Measurements from ENCODE around the gene SMG6. TPM values are rescaled to one million over a fixed set of nuclear protein-coding genes. Genes with fewer than 3 reads are reported as not detected.

The SMG6 gene
- polyA plus RNA-seq, 1 of the 3 experiments (the other 2 are of a cell fraction) = 15.7 TPM

GRCh38 chr17:2299136-2299535, 4.4 kb downstream of the SMG6 start:
- Histone ChIP-seq H3K36me3 (replicated peaks in 1 of 2; ENCODE audit: control insufficient read depth in 1 of 2, insufficient read depth in 2 of 2, low read length in 1 of 2) (peaks cover 48 to 49% of the 10 kb centered on the region in 2 experiments), H3K4me1 (ENCODE audit: control insufficient read depth in 1 of 2, insufficient read depth in 2 of 2, low read depth in 1 of 2, low read length in 1 of 2) (peaks cover 5 to 6% of the 10 kb centered on the region in 2 experiments; a peak in 1 of 4 replicates), H3F3A (replicated peaks; ENCODE audit: insufficient read depth) (no peaks in the 10 kb centered on the region), H3K9ac (no peak overlapping the region), H3K9me2 (no peaks in the 10 kb centered on the region), H3K4me3 (ENCODE audit: low read depth in 2 of 2, low read length in 1 of 2) (no peak overlapping the region), H2AFZ (ENCODE audit: low read depth) (no peak overlapping the region), H3K27me3 (ENCODE audit: insufficient read depth) (no peaks in the 10 kb centered on the region), H3K79me2 (ENCODE audit: insufficient read depth) (peaks cover 93% of the 10 kb centered on the region), H3K27ac (ENCODE audit: low read depth in 2 of 2, low read length in 1 of 2) (no peak overlapping the region), H3K4me2 (no peak overlapping the region), H3K9me3 (no peaks in the 10 kb centered on the region), H4K20me1 (ENCODE audit: insufficient read depth) (peaks cover 47% of the 10 kb centered on the region)
- WGBS (ENCODE audit: low lambda C conversion rate) = 99% methylated on average over 10 of the region's 12 CpGs
- TF ChIP-seq MXI1 (IDR thresholded peaks at IDR 0.05; ENCODE audit: low read depth, low read length) (no peak), USF2 (IDR thresholded peaks at IDR 0.05; ENCODE audit: borderline replicate concordance, low read depth, low read length) (no peak), TAF1 (IDR thresholded peaks at IDR 0.05; ENCODE audit: borderline replicate concordance, low read depth, low read length) (no peak), RCOR1 (IDR thresholded peaks at IDR 0.05; ENCODE audit: low read length) (no peak), TEAD4 (IDR thresholded peaks at IDR 0.05; ENCODE audit: borderline replicate concordance, insufficient read depth) (no peak)
- ChIA-PET CTCF (no interaction called here), POLR2A (no interaction called here)
- DNase-seq = no peak

- H3K9ac ChIP-seq = no peak overlapping the region
- H3K9me3 ChIP-seq = no peaks in the 10 kb centered on the region
- no peaks in the 10 kb centered on the region for H3K27me3 ChIP-seq (ENCODE audit: insufficient read depth)
- no peak overlapping the region for H3K27ac ChIP-seq (ENCODE audit: low read depth in 2 of 2, low read length in 1 of 2)
- 88% methylated on average over 5 of the region's 5 CpGs for WGBS (ENCODE audit: low lambda C conversion rate)
- no peak for DNase-seq
- H3F3A ChIP-seq (replicated peaks; ENCODE audit: insufficient read depth) = peaks cover 17% of the 10 kb centered on the region
- no peak overlapping the region for H3K4me2 ChIP-seq
- no peak overlapping the region for H3K4me3 ChIP-seq (ENCODE audit: low read depth in 2 of 2, low read length in 1 of 2)
- peaks cover 52% of the 10 kb centered on the region for H4K20me1 ChIP-seq (ENCODE audit: insufficient read depth)
- peaks cover 2 to 10% of the 10 kb centered on the region in 2 experiments; a peak in 2 of 4 replicates for H3K4me1 ChIP-seq (ENCODE audit: control insufficient read depth in 1 of 2, insufficient read depth in 2 of 2, low read depth in 1 of 2, low read length in 1 of 2)
- peaks cover 51 to 63% of the 10 kb centered on the region in 2 experiments for H3K36me3 ChIP-seq (replicated peaks in 1 of 2; ENCODE audit: control insufficient read depth in 1 of 2, insufficient read depth in 2 of 2, low read length in 1 of 2)
- CTCF ChIA-PET = interaction anchor here (1.2 to 1.8 kb wide), 3 partner anchors 14 to 53 kb away, joined by 3 to 5 read pairs (median 4); no protein-coding TSS in a partner anchor
- TF ChIP-seq GABPA (IDR thresholded peaks at IDR 0.05; ENCODE audit: low read depth) (no peak), NRF1 (IDR thresholded peaks at IDR 0.05; ENCODE audit: low read depth, low read length) (no peak), EP300 (IDR thresholded peaks at IDR 0.05; ENCODE audit: borderline replicate concordance in 1 of 2, low read depth in 1 of 2, low read length in 1 of 2) (no peak), EZH2phosphoT487 (IDR thresholded peaks at IDR 0.05; ENCODE audit: borderline replicate concordance, low read depth) (no peak), RFX5 (IDR thresholded peaks at IDR 0.05; ENCODE audit: low read length) (no peak), YY1 (IDR thresholded peaks at IDR 0.05; ENCODE audit: low read depth) (no peak)
- peaks cover 92% of the 10 kb centered on the region for H3K79me2 ChIP-seq (ENCODE audit: insufficient read depth)
- no peak overlapping the region for H2AFZ ChIP-seq (ENCODE audit: low read depth)
- POLR2A ChIA-PET = no interaction called here
- no peaks in the 10 kb centered on the region for H3K9me2 ChIP-seq
Measured at GRCh38 chr17:2297023-2297422, 6.6 kb downstream of the SMG6 start.

- H2AFZ ChIP-seq (ENCODE audit: low read depth) = no peak overlapping the region
- DNase-seq = no peak
- peaks cover 20% of the 10 kb centered on the region for H3F3A ChIP-seq (replicated peaks; ENCODE audit: insufficient read depth)
- H3K9me2 ChIP-seq = no peaks in the 10 kb centered on the region
- H3K36me3 ChIP-seq (replicated peaks in 1 of 2; ENCODE audit: control insufficient read depth in 1 of 2, insufficient read depth in 2 of 2, low read length in 1 of 2) = peaks cover 56 to 67% of the 10 kb centered on the region in 2 experiments
- peaks cover 79% of the 10 kb centered on the region for H3K79me2 ChIP-seq (ENCODE audit: insufficient read depth)
- peaks cover 0 to 10% of the 10 kb centered on the region in 2 experiments; a peak in 1 of 4 replicates for H3K4me1 ChIP-seq (ENCODE audit: control insufficient read depth in 1 of 2, insufficient read depth in 2 of 2, low read depth in 1 of 2, low read length in 1 of 2)
- no peaks in the 10 kb centered on the region for H3K9me3 ChIP-seq
- 91% methylated on average over 1 of the region's 1 CpG for WGBS (ENCODE audit: low lambda C conversion rate)
- no peak overlapping the region for H3K4me3 ChIP-seq (ENCODE audit: low read depth in 2 of 2, low read length in 1 of 2)
- ChIA-PET CTCF (interaction anchor here (0.5 to 1.4 kb wide), 2 partner anchors 51 to 127 kb away, joined by 3 to 5 read pairs; no protein-coding TSS in a partner anchor), POLR2A (no interaction called here)
- H3K27me3 ChIP-seq (ENCODE audit: insufficient read depth) = no peaks in the 10 kb centered on the region
- peaks cover 44% of the 10 kb centered on the region for H4K20me1 ChIP-seq (ENCODE audit: insufficient read depth)
- H3K27ac ChIP-seq (ENCODE audit: low read depth in 2 of 2, low read length in 1 of 2) = no peak overlapping the region
- no peak overlapping the region for H3K9ac ChIP-seq
- H3K4me2 ChIP-seq = no peak overlapping the region
- TF ChIP-seq CTCF (IDR thresholded peaks at IDR 0.05) = no peak
- no peak for TF ChIP-seq RFX5 (IDR thresholded peaks at IDR 0.05; ENCODE audit: low read length)
- no peak for TF ChIP-seq JUND (IDR thresholded peaks at IDR 0.05)
- TF ChIP-seq GABPA (IDR thresholded peaks at IDR 0.05; ENCODE audit: low read depth) = no peak
- TF ChIP-seq RAD21 (IDR thresholded peaks at IDR 0.05; ENCODE audit: low read length) = no peak
- TF ChIP-seq EZH2phosphoT487 (IDR thresholded peaks at IDR 0.05; ENCODE audit: borderline replicate concordance, low read depth) = no peak
- no peak for TF ChIP-seq NFIC (IDR thresholded peaks at IDR 0.05; ENCODE audit: borderline replicate concordance)
- no peak for TF ChIP-seq PBX3 (IDR thresholded peaks at IDR 0.05)
- TF ChIP-seq USF1 (IDR thresholded peaks at IDR 0.05; ENCODE audit: borderline replicate concordance, low read depth) = no peak
- TF ChIP-seq SMC3 (IDR thresholded peaks at IDR 0.05; ENCODE audit: low read depth, low read length) = no peak
- TF ChIP-seq MXI1 (IDR thresholded peaks at IDR 0.05; ENCODE audit: low read depth, low read length) = no peak
Measured at GRCh38 chr17:2295575-2295974, 8.0 kb downstream of the SMG6 start.
